K562 (cell line): Measurements from ENCODE around the gene YKT6. TPM values are rescaled to one million over a fixed set of nuclear protein-coding genes. Genes with fewer than 3 reads are reported as not detected.
A peak's percentile ranks its signal among the peaks of the same experiment; 100 is the strongest.

Experiments
- ATAC-seq: fragments of 200-7000 bp; cut with Tn5 transposase; 3 replicates; pipeline ENCODE4 v1.9.1; 2020; ENCODE audit warnings: moderate library complexity
- BruUV-seq: library from RNA; stranded (reverse); fragments of 400-500 nt; replicated peaks from 2 replicates; lab custom pipeline; 2021; lab: Mats Ljungman, UMichigan
- CTCF ChIA-PET: fragments of 300-600 bp; formaldehyde crosslinking; extraction: SDS; loops from one replicate; lab custom pipeline; 2021; ENCODE audit warnings: low intra/inter-chr PET ratio; lab: Yijun Ruan, JAX
- POLR2A ChIA-PET: fragments of 300-600, 350-650 bp; sonication (Branson Sonifier 250); formaldehyde crosslinking; extraction: SDS; loops from one replicate; lab custom pipeline; 2021; ENCODE audit warnings: antibody characterized with exemption, inconsistent platforms; lab: Yijun Ruan, JAX
- DNase-seq, 4 experiments: peaks; one replicate each; pipeline versions ENCODE4 v3.0.0 to v3.0.0-alpha.2; 2011 to 2018; ENCODE audit warnings: low spot score in 3 of 4, mixed read lengths in 3 of 4; ENCODE audit errors: extremely low read depth in 1 of 4
- FAIRE-seq: peaks from 2 replicates; lab custom pipeline; 2011; peaks lifted over from hg19 to GRCh38; lab: Jason Lieb, UNC
- H2AFZ ChIP-seq: 2 replicates; pipeline ENCODE4 v1.6.0; 2011; ENCODE audit warnings: low read depth, low read length, control low read depth, inconsistent platforms
- H3K27ac ChIP-seq: fragments of 200-600 bp; 3 replicates; pipeline ENCODE4 v1.8.0; 2011; ENCODE audit warnings: low read depth, mild to moderate bottlenecking, control low read depth, inconsistent platforms, low read length, moderate library complexity, mixed read lengths; ENCODE audit errors: extremely low read depth
- H3K27me3 ChIP-seq, 2 experiments: fragments of 300-600 bp in 1 of 2; 2 replicates in 1 of 2; 3 replicates in 1 of 2; pipeline versions ENCODE4 v1.6.0 to v1.8.0; 2011; ENCODE audit warnings: inconsistent platforms in 2 of 2, low read length in 2 of 2, mild to moderate bottlenecking in 1 of 2, mixed read lengths in 1 of 2, moderate library complexity in 1 of 2; ENCODE audit not compliant: control insufficient read depth in 2 of 2, insufficient read depth in 2 of 2
- H3K36me3 ChIP-seq: fragments of 300-600 bp; 3 replicates; pipeline ENCODE4 v1.8.0; 2011; ENCODE audit warnings: mild to moderate bottlenecking, low read length, inconsistent platforms; ENCODE audit not compliant: control insufficient read depth, insufficient read depth
- H3K4me1 ChIP-seq, 2 experiments: fragments of 200-600 bp in 1 of 2; replicated peaks in 1 of 2; 2 replicates in 1 of 2; 3 replicates in 1 of 2; pipeline versions ENCODE4 v1.5.1 to v1.8.0; 2011; ENCODE audit warnings: inconsistent platforms in 2 of 2, low read length in 2 of 2, mild to moderate bottlenecking in 1 of 2, mixed read lengths in 1 of 2, moderate library complexity in 1 of 2; ENCODE audit not compliant: control insufficient read depth in 2 of 2, insufficient read depth in 2 of 2
- H3K4me2 ChIP-seq: 2 replicates; pipeline ENCODE4 v1.6.1; 2011; ENCODE audit warnings: low read length, control low read depth, inconsistent platforms, mixed read lengths; ENCODE audit not compliant: insufficient read depth
- H3K4me3 ChIP-seq: fragments of 200-600 bp; sonication (generic), shearing (Covaris generic); 2 replicates; pipeline ENCODE4 v1.5.1; 2016; ENCODE audit warnings: control low read depth, inconsistent platforms
- H3K79me2 ChIP-seq: fragments of 200-600 bp; 3 replicates; pipeline ENCODE4 v1.8.0; 2011; ENCODE audit warnings: low read length, inconsistent platforms; ENCODE audit not compliant: control insufficient read depth, insufficient read depth
- H3K9ac ChIP-seq, 2 experiments: 2 replicates each; pipeline versions ENCODE4 v1.6.0 to v1.6.1; 2011; ENCODE audit warnings: low read depth in 2 of 2, low read length in 2 of 2, control low read depth in 1 of 2, inconsistent platforms in 1 of 2, mild to moderate bottlenecking in 1 of 2, mixed read lengths in 1 of 2; ENCODE audit not compliant: insufficient read depth in 1 of 2
- H3K9me1 ChIP-seq: one replicate; pipeline ENCODE4 v1.6.0; 2011; ENCODE audit warnings: inconsistent platforms, mild to moderate bottlenecking, low read length, moderate library complexity; ENCODE audit not compliant: control insufficient read depth, insufficient read depth
- H3K9me3 ChIP-seq: replicated peaks from 2 replicates; pipeline ENCODE4 v1.5.1; 2011; ENCODE audit warnings: low read depth, low read length, inconsistent platforms; ENCODE audit not compliant: control insufficient read depth, insufficient read depth
- H4K20me1 ChIP-seq: replicated peaks from 2 replicates; pipeline ENCODE4 v1.6.1; 2011; ENCODE audit warnings: low read length, inconsistent platforms, mixed read lengths; ENCODE audit not compliant: control insufficient read depth, insufficient read depth
- ARID2 ChIP-seq: fragments of 450-650 bp; IDR thresholded peaks from 2 replicates; pipeline ENCODE4 v1.6.1; 2017; ENCODE audit warnings: antibody characterized with exemption, mild to moderate bottlenecking
- MCM7 ChIP-seq, 2 experiments: fragments of 450-650 bp; IDR thresholded peaks; 2 replicates each; pipeline ENCODE4 v1.6.1; 2016 to 2018
- TAF7 ChIP-seq: fragments of 450-650 bp; IDR thresholded peaks from 2 replicates; pipeline ENCODE4 v1.6.1; 2016; ENCODE audit warnings: missing genetic modification characterization, missing compliant biosample characterization
- ZNF695 ChIP-seq: fragments of 450-650 bp; formaldehyde crosslinking; IDR thresholded peaks from 2 replicates; pipeline ENCODE4 v1.4.0; 2020; ENCODE audit warnings: mild to moderate bottlenecking, moderate library complexity
- WGBS: fragments of 100-300 bp; shearing (Covaris generic); methylation state at CpG from one replicate; pipeline ENCODE4 v1.1.6; 2016; ENCODE audit warnings: low coverage, mixed read lengths; ENCODE audit not compliant: insufficient coverage; ENCODE audit errors: missing lambda C conversion rate; 5-methylcytosine and 5-hydroxymethylcytosine counted together
- in situ Hi-C: fragments of 300-500 bp; cut with MboI; formaldehyde crosslinking; loops from 4 replicates; pipeline ENCODE4 v1.15.0; 2018; ENCODE audit warnings: inconsistent platforms, mixed read lengths
- intact Hi-C: fragments of 100-400 bp; cut with micrococcal nuclease; formaldehyde crosslinking; loops from 2 replicates; pipeline ENCODE4 v1.14.2; 2022
- polyA plus RNA-seq, 8 experiments: library from polyadenylated mRNA; depleted of rRNA in 4 of 8; stranded (reverse) in 5 of 8; unstranded in 3 of 8; fragments of >200 nt; fragmentation: Nextera tagmentation in 2 of 8; fragmentation: Illumina TruSeq in 1 of 8; extraction: Ambion mirVana in 2 of 8; extraction: Trizol in 1 of 8; gene quantifications; 2 replicates each; pipeline versions ENCODE4 v1.2.1 to v1.2.3, GENCODE V29; 2011 to 2014; ENCODE audit warnings: inconsistent platforms in 1 of 8, missing spikeins in 1 of 8
- total RNA-seq, 7 experiments: library from RNA; depleted of rRNA in 6 of 7; stranded (reverse); fragments of >200 nt in 6 of 7; fragmentation: Illumina TruSeq in 2 of 7; extraction: Trizol in 2 of 7; gene quantifications; 2 replicates each; pipeline versions ENCODE4 v1.2.1 to v1.2.3, GENCODE V29; 2011 to 2021; ENCODE audit warnings: low replicate concordance in 1 of 7
- TF ChIP-seq, protein P1 (sequence below): IDR thresholded peaks from 2 replicates; pipeline ENCODE4 v1.6.1; 2014; ENCODE audit warnings: antibody characterized with exemption

The YKT6 gene
- total and polyA plus RNA-seq, 9 of the 15 experiments (the other 6 are each of a cell fraction or from before 2014, with no cell fraction given): 1.6 to 90.6 (median 75.1) TPM

DNA sequence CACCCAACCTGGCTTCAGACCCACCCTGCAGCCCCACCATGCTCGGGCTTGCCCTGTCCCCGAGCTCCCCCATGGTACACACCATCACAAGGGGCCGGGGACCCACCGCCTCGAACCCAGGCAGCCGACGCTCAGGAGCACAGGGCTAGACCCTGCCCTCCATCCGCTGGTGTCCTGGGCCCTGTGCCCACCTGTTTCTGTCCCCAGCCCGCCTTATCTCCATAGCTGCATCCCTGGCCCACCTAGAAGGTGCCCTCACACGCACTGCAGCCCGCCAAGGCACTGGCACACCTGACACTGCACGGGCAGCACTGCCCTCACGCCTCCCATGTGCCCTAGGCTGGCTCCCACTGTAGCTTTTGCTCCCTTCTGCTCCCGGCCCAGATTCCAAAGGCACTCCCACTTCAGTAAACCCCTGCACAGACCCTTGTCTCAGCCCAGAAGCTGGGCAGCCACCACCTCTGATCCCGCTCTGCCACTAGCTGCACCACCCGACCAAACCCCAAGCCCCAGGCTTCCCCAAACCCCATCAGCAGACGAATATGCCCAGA is 17.1 kb downstream of the YKT6 start:
- H3K27me3 ChIP-seq: peaks cover 0 to 1% of the 10 kb centered on the region in 2 experiments; a peak in 1 of 5 replicates
- DNase-seq (no peak), FAIRE-seq (no peak), ATAC-seq (no peak)
- intact Hi-C loops: no loop called here
- in situ Hi-C loops: no loop called here
- TF ChIP-seq ARID2 (no peak), ZNF695 (CRISPR knock-in tag) (no peak), TAF7 (no peak), MCM7 (IDR thresholded peaks at IDR 0.05) (no peak)
- TF ChIP-seq, protein P1, sequence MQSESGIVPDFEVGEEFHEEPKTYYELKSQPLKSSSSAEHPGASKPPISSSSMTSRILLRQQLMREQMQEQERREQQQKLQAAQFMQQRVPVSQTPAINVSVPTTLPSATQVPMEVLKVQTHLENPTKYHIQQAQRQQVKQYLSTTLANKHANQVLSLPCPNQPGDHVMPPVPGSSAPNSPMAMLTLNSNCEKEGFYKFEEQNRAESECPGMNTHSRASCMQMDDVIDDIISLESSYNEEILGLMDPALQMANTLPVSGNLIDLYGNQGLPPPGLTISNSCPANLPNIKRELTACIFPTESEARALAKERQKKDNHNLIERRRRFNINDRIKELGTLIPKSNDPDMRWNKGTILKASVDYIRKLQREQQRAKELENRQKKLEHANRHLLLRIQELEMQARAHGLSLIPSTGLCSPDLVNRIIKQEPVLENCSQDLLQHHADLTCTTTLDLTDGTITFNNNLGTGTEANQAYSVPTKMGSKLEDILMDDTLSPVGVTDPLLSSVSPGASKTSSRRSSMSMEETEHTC: no peak
- peak overlapping the region; percentile 38; the same call in 1 of the 2 replicates for H2AFZ ChIP-seq
- H3K4me1 ChIP-seq: peaks cover 13 to 71% of the 10 kb centered on the region in 2 experiments; a peak in 4 of 5 replicates
- peak overlapping the region in 1 of 2 experiments; percentile 29; a peak in 1 of 4 replicates for H3K9ac ChIP-seq
- no peaks in the 10 kb centered on the region for H3K79me2 ChIP-seq
- H4K20me1 ChIP-seq: peaks cover 15% of the 10 kb centered on the region
- H3K9me1 ChIP-seq: peaks cover 9% of the 10 kb centered on the region
- POLR2A ChIA-PET: interaction anchor here (0.6 to 2.2 kb wide), 6 partner anchors 13 to 153 kb away, joined by 3 to 9 read pairs (median 4); partner anchors contain the start of gene POLD2
- BruUV-seq: no TSS peak
- peaks cover 7% of the 10 kb centered on the region; the same call in 2 of the 3 replicates for H3K36me3 ChIP-seq
- no peak overlapping the region for H3K4me2 ChIP-seq
- no peak overlapping the region for H3K4me3 ChIP-seq
- no peak overlapping the region for H3K27ac ChIP-seq
- H3K9me3 ChIP-seq: no peaks in the 10 kb centered on the region
- CTCF ChIA-PET: no interaction called here
- 41% methylated on average over 9 of the region's 17 CpGs for WGBS
